ENCODE results near the gene SDHD.
"Not testable (repeated sequence)": the region's sequence is repeated elsewhere in the genome, so short reads cannot be mapped to it uniquely, and the experiment has no call there.

The SDHD gene

DNA sequence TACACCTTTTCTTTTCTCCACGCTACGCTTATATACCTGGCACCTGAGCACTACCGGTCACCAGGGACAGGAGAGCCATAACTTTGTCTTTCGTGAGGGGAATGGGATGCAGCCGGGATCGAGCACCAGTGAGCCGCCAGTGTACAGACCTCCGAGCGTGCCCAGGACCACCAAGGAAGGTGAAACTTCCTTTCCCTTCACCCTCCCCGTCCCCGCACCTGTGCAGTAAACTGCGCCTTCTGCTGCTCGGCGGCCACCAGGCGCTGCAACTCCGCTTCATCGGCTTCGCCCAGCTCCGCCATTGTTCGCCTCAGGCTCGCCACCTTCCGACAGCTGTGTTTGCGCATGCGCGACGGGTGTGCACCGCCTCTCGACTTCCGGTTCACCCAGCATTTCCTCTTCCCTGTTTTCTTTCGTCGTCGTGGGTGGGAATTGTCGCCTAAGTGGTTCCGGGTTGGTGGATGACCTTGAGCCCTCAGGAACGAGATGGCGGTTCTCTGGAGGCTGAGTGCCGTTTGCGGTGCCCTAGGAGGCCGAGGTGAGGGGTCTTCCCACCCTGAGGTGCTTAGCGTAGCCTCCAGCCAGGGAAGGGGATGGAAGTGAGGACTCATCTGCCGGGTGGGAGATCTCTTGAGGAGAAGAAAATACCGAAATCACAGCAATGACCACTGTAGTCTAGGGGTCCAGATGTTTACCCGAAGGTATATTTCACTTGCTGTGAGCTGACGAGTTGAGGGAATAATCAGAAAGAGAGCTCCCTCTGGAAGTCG is at the start of gene SDHD, which contains the start of gene TIMM8B:
TSS of gene SDHD (plus strand) at position 452 of the 770 bp plus-strand sequence. CDS start at position 487, 35 bp downstream.
TSS of gene TIMM8B (minus strand) at position 335 of the 770 bp plus-strand sequence. CDS start at position 302, 33 bp downstream.
- peak; percentile 97 for DNase-seq (ENCODE audit: low spot score)

DNA sequence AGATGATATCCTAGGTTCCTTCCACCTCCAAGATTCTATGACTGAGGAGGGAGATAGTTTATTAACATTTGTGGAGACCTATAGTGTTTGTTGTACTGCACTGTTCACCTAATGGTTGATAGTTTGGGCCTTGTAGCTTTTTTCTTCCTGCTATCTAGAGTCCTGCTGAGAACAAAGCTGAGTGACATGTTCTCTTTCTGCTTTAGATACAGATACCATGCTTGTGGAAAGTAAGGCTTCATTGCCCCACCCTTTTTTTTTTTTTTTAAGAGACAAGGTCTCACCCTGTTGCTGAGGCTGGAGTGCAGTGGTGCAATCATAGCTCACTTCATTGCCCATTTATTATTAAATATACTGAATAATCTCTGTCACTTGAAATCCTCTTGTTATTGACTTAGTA is 49.1 kb upstream of the SDHD start:
- DNase-seq (ENCODE audit: low spot score) = no peak

DNA sequence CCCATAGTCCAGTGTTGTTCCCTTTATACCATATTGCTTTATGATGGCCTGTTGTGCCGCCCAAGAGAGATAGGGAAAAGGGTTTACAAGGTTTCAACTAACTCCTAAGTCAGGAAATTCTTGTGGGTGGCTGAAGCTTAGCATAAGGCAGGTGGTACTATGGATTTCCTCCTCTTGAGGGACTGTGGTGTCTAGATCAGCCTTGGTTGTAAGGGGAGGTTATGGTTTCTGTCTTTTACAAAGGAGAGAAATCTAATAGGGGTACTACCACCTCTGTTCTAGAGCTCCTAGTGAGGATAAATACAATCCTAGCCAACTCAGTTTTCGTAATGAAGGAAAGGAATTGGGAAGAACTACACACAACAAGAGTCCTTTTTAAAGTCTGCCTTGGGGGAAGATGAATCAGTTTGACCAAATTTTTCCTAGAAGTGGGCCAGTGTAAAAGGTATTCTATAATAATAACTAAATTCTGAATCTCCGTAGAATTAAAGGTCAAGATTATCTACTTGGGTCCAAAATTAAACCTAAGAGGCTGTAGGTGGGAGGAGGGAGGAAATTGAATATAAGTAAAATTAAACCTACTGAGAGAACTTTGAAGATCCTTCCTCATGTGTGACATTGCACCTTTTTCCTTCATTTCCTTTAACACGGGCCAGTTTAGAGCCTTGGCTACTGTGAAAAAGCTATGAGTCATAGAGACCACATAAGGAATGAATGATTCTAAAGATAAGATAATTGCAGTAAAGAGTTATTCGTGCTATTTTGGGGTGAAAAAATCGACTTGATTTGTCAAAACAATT is 44.3 kb upstream of the SDHD start:
- DNase-seq (ENCODE audit: low spot score) = peak; percentile 45

- DNase-seq (ENCODE audit: low spot score) = no peak
Measured at GRCh38 chr11:112042961-112043304, 43.7 kb upstream of the SDHD start.

- no peak for DNase-seq (ENCODE audit: low spot score)
Measured at GRCh38 chr11:112044961-112045360, 41.7 kb upstream of the SDHD start.

DNA sequence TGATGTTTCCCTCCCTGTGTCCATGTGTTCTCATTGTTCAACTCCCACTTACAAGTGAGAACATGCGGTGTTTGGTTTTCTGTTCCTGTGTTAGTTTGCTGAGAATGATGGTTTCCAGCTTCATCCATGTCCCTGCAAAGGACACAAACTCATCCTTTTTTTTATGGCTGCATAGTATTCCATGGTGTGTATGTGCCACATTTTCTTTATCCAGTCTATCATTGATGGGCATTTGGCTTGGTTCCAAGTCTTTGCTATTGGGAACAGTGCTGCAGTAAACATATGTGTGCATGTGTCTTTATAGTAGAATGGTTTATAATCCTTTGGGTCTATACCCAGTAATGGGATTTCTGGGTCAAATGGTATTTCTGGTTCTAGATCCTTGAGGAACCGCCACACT is 40.0 kb upstream of the SDHD start:
- DNase-seq (ENCODE audit: low spot score) = not testable (repeated sequence)

GRCh38 chr11:112048256-112048655 is 38.4 kb upstream of the SDHD start:
- DNase-seq (ENCODE audit: low spot score) = not testable (repeated sequence)

DNA sequence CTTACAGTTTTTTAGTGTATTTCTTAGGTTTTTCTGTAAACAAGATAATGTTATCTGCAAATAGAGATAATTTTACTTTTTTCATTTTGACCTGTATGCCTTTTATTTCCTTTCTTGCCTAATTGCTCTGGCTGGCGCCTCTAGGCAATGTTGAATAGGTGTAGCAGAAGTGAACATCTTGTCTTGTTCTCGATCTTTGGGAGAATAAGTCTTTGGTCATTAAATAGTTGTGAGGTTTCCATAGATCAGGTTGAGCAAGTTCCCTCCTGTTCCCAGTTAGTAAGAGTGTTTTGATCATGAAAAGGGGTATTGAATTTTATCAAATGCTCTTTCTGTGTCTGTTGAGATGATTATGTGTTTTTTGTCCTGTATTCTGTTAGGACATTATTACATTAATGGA is 36.9 kb upstream of the SDHD start:
- no peak for DNase-seq (ENCODE audit: low spot score)

DNA sequence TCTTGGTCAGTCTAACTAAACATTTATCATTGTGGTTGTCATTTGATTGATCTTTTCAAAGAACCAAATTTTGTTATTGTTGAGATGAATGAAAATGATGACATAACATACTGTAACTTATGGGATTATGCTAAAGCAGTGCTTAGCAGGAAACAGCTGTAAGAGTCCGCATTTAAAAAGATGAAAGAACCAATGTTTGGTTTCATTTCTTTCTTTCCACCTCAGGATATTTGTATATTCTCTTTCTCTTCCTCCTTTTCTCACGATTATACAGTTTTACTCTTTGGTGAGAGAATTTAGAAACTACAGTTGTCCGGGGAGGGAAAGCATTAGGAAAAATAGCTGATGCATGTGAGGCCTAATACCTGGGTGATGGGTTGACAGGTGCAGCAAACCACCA is 36.0 kb upstream of the SDHD start:
- DNase-seq (ENCODE audit: low spot score) = no peak

GRCh38 chr11:112051768-112052167 is 34.9 kb upstream of the SDHD start:
- no peak for DNase-seq (ENCODE audit: low spot score)

DNA sequence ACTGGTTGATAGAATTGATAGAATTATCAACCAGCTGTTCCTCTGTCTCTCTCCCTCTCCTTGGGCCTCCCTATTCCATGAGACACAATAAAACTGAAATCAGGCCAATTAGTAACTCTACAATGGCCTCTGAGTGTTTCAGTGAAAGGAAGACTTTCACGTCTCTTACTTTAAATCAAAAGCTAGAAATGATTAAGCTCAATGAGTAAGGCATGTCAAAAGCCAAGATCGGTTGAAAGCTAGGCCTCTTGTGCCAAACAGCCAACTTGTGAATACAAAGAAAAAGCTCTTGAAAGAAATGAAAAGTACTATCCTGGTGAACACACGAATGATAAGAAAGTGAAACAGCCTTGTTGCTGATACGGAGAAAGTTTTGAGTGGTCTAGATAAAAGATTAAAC is 29.5 kb upstream of the SDHD start:
- DNase-seq (ENCODE audit: low spot score) = peak; percentile 45

GRCh38 chr11:112058103-112058502 is 28.6 kb upstream of the SDHD start:
- DNase-seq (ENCODE audit: low spot score) = peak; percentile 38

GRCh38 chr11:112062923-112063322 is 23.8 kb upstream of the SDHD start:
- no peak for DNase-seq (ENCODE audit: low spot score)

GRCh38 chr11:112073941-112074811 is 12.5 kb upstream of the SDHD start, which contains the start of the genes NKAPD1 and PIH1D2:
Gene NKAPD1, plus strand, starts transcription at chr11:112074299. Its CDS starts 1,276 bp downstream, at chr11:112075575.
Gene PIH1D2, minus strand, starts transcription at chr11:112074017. Its CDS starts 843 bp downstream, at chr11:112073174.
- DNase-seq (ENCODE audit: low spot score) = peak; percentile 90

GRCh38 chr11:112082729-112083128 is 3.9 kb upstream of the SDHD start:
- peak; percentile 61 for DNase-seq (ENCODE audit: low spot score)

- peak; percentile 51 for DNase-seq (ENCODE audit: low spot score)
Measured at GRCh38 chr11:112085822-112086421, 751 bp upstream of the SDHD start.

GRCh38 chr11:112087212-112087611 is 539 bp downstream of the SDHD start:
- DNase-seq (ENCODE audit: low spot score) = no peak

GRCh38 chr11:112095302-112095701 is 8.6 kb downstream of the SDHD start:
- DNase-seq (ENCODE audit: low spot score) = not testable (repeated sequence)

DNA sequence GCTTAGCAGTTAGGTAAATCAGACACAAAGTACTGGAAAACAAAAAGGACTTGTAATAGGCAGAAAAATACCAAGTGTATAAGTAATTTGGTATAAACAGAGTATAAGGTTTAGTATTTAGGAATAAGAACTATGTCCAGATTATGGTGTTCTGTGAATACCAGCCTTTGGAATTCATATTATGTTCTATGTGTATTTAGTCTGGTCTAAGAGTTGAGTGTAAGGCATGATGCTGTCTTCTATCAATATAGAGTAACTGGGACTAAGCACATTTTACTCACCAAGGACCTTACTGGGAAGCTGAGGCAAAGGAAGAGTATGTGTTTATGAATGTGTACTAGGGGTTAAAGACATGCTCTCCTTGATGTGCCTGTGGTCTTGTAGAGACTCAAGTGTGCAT is 9.5 kb downstream of the SDHD start:
- DNase-seq (ENCODE audit: low spot score) = no peak

GRCh38 chr11:112097734-112098528 is 11.3 kb downstream of the SDHD start:
- no peak for DNase-seq (ENCODE audit: low spot score)

DNA sequence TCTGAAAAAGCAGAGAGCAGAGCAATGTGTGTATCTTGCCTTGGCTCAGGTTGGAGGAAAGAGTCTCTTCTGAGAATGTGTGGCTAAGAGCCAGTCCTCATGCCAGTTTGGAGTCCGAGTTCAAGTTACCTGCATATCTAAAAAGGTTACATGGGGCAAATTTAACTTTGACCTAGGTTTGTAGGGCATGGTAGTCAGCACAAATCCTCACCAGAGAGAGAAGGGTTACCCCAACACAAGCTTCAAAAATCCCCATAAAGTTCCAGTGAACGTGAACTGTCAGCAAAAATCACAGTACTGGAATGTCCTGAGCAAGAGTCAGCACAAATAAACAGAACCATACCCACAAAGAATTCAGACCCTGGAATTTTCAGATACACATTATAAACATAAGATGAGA is 13.8 kb downstream of the SDHD start:
- no peak for DNase-seq (ENCODE audit: low spot score)

Measured in kidney tubule cell (primary cell).